ENCODE data around the gene ZMYND15.

Gene ZMYND15

DNA sequence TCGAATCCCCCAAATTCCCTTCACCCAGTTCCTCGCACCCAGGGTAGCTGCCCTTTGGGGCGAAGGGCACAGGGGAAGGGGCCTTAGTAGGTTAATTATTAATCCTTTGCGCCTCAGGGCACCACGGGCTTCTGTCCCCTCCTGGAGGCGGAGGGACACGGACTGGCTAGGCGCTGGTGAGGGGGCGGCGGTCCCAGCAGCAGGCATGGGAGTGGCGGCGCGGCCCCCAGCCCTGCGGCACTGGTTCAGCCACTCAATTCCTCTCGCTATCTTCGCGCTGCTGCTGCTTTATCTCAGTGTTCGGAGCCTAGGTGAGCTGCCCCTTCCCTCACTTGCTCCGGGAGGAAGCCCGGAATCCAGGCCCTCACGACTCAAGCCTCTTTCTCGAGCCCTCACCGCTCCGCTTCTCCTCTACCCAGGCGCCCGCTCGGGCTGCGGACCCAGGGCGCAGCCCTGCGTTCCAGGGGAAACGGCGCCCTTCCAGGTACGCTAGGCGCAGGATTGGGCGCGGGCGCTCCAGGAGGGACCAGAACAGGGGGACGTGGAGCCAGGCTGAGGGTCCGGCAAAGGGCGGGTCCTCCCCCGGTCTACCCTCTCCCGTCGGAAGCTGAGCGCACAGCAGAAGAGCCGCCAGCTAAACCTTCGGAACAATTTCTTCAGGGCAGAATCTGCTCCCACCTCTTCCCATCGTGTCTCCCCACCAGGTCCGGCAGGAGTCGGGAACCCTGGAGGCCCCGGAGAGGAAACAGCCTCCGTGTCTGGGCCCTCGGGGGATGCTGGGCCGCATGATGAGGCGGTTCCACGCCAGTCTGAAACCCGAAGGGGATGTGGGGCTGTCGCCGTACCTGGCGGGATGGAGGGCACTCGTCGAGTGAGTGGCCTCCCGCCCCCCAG, 49.4 kb downstream of the ZMYND15 start, which contains the start of gene GLTPD2:
Gene GLTPD2, plus strand, starts transcription at position 158 of the 894 bp plus-strand sequence. Its CDS starts 48 bp downstream, at position 206.
- DNase-seq, result no peak

DNA sequence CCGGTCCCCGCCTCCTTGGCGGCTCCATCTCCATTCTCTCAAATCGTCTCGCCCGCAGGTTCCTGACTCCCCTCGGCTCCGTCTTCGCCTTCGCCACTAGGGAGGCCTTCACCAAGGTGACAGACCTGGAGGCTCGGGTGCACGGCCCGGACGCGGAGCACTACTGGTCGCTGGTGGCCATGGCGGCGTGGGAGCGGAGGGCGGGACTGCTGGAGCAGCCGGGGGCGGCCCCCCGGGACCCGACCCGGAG, 50.0 kb downstream of the ZMYND15 start:
- no peak for DNase-seq

DNA sequence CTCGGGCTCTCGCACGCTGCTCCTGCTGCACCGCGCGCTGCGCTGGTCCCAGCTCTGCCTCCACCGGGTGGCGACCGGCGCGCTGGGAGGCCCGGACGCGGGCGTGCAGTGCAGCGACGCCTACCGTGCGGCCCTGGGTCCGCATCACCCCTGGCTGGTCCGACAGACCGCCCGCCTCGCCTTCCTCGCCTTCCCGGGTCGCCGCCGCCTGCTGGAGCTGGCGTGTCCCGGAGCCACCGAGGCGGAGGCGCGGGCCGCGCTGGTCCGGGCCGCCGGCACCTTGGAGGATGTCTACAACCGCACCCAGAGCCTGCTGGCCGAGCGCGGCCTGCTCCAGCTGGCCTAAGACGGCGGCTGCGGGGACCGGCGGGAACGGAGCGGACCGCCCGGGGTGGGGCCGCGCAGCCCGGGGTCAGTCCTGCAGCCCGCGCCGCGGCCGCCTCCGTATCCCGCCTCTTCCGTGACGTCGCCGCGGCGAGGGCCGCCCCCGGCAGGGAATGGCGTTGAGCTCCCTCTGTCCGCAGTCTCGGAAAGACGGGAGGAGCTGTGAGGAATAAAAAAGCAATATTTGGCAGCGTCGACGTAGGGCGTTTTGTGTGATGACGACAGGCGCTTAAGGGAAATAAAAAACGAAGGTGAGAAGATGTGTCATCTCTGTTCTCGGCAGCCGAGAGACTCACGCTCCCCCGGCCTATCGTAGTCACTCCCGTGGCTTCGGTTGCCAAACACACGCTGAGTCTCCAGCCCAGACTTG, 50.5 kb downstream of the ZMYND15 start:
- DNase-seq, result peak; percentile 89

DNA sequence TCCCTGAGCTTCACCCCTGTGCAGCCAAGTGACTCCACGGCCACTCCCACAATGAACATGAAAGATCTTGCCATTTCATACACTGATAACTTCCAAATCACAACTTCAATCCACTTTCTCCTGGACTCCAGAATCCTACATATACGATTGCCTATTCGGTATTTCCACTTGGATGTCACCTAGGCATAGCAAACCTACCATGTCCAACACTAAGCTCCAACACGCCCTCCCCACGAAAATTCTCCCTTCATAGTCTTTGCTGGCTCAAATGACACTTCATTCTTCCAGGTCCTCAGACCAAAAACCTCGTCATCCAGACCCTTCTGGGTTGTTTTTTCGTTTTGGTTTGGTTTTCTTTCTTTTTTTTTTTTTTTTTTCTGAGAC, 51.1 kb downstream of the ZMYND15 start:
- DNase-seq, result no peak

DNA sequence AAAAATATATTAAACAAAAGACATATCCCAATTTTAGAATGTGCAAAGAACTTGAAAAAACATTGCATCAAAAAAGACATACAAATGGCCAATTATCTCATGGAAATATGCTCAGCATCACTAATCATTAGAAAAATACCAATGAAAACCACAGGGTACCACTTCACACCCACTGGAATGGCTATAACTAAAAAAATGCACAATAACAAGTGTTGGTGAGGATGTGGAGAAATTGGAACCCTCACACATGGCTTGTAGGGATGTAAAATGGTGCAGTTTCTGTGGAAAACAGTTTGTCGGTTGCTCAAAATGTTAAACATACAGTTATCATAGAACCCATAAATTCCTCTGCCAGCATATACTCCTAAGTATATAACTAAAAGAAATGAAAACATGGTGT, 55.5 kb downstream of the ZMYND15 start:
- no peak for DNase-seq

All from activated CD8-positive, alpha-beta memory T cell treated with anti-CD3 and anti-CD28 coated beads for 24 hours (primary cell).